ENCODE data around the gene XIRP2.

Gene XIRP2

GRCh38 chr2:167292430-167293171, 404.3 kb downstream of the XIRP2 start, which contains the start of gene B3GALT1:
TSS of gene B3GALT1 (plus strand) at chr2:167293001.
- peak; percentile 41 to 63 for DNase-seq (ENCODE audit: low read depth in 2 of 2)

- DNase-seq (ENCODE audit: low read depth in 2 of 2) = no peak
These were observed 405.0 kb downstream of the XIRP2 start for GRCh38 chr2:167293172-167293781.

GRCh38 chr2:167293943-167294775, 405.9 kb downstream of the XIRP2 start:
- DNase-seq (ENCODE audit: low read depth in 2 of 2) = no peak

- no peak for DNase-seq (ENCODE audit: low read depth in 2 of 2)
These were observed 406.5 kb downstream of the XIRP2 start for GRCh38 chr2:167294776-167295140.

- DNase-seq (ENCODE audit: low read depth in 2 of 2) = no peak
These were observed 409.0 kb downstream of the XIRP2 start for GRCh38 chr2:167297292-167297691.

- DNase-seq (ENCODE audit: low read depth in 2 of 2) = no peak
These were observed 409.7 kb downstream of the XIRP2 start for GRCh38 chr2:167298017-167298416.
